Astrocyte (in vitro differentiated cells and primary cell): Measurements from ENCODE around the gene PCDHGC4.

ENCODE experiments used
- EZH2 ChIP-seq: IDR thresholded peaks from 2 replicates; pipeline ENCODE4 v1.6.1; 2012; ENCODE audit warnings: mild to moderate bottlenecking, low read length, inconsistent platforms; ENCODE audit not compliant: insufficient read depth
- TF ChIP-seq, protein P1 (sequence below): IDR thresholded peaks from 2 replicates; pipeline ENCODE4 v1.5.1; 2011; ENCODE audit warnings: low read depth, mild to moderate bottlenecking, inconsistent platforms, low read length, moderate library complexity; ENCODE audit not compliant: insufficient read depth

GRCh38 chr5:141476132-141476911, 8.5 kb upstream of the PCDHGC4 start:
- TF ChIP-seq, protein P1, sequence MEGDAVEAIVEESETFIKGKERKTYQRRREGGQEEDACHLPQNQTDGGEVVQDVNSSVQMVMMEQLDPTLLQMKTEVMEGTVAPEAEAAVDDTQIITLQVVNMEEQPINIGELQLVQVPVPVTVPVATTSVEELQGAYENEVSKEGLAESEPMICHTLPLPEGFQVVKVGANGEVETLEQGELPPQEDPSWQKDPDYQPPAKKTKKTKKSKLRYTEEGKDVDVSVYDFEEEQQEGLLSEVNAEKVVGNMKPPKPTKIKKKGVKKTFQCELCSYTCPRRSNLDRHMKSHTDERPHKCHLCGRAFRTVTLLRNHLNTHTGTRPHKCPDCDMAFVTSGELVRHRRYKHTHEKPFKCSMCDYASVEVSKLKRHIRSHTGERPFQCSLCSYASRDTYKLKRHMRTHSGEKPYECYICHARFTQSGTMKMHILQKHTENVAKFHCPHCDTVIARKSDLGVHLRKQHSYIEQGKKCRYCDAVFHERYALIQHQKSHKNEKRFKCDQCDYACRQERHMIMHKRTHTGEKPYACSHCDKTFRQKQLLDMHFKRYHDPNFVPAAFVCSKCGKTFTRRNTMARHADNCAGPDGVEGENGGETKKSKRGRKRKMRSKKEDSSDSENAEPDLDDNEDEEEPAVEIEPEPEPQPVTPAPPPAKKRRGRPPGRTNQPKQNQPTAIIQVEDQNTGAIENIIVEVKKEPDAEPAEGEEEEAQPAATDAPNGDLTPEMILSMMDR, result no peak
- no peak for TF ChIP-seq EZH2
